Neural progenitor cell (in vitro differentiated cells): ENCODE data around the gene PLA2G4D. TPM values are rescaled to one million over a fixed set of nuclear protein-coding genes. Genes with fewer than 3 reads are reported as not detected.

ENCODE experiments used
- DNase-seq: peaks from one replicate; pipeline ENCODE4 v3.0.0-alpha.2; 2016; ENCODE audit warnings: low spot score
- H2AFZ ChIP-seq: fragments of 200-600 bp; sonication (generic); replicated peaks from 2 replicates; pipeline ENCODE4 v1.6.1; 2016; ENCODE audit warnings: antibody characterized with exemption
- H3F3A ChIP-seq: fragments of 200-600 bp; sonication (generic); 2 replicates; pipeline ENCODE4 v1.6.1; 2016; ENCODE audit warnings: antibody characterized with exemption, low read depth
- H3K27ac ChIP-seq: fragments of 200-600 bp; sonication (generic); 2 replicates; pipeline ENCODE4 v1.5.1; 2016; ENCODE audit warnings: mild to moderate bottlenecking
- H3K27me3 ChIP-seq: fragments of 200-600 bp; sonication (generic); 2 replicates; pipeline ENCODE4 v1.6.1; 2016; ENCODE audit warnings: mild to moderate bottlenecking, moderate library complexity
- H3K36me3 ChIP-seq: fragments of 200-600 bp; sonication (generic); 2 replicates; pipeline ENCODE4 v1.5.1; 2016
- H3K4me1 ChIP-seq: fragments of 200-600 bp; sonication (generic); 2 replicates; pipeline ENCODE4 v1.6.1; 2016; ENCODE audit warnings: mixed run types
- H3K4me2 ChIP-seq: fragments of 200-600 bp; sonication (generic); 2 replicates; pipeline ENCODE4 v1.6.1; 2016
- H3K4me3 ChIP-seq: fragments of 200-600 bp; sonication (generic); 2 replicates; pipeline ENCODE4 v1.5.1; 2016
- H3K79me2 ChIP-seq: fragments of 200-600 bp; sonication (generic); 2 replicates; pipeline ENCODE4 v1.6.1; 2016; ENCODE audit warnings: low read depth
- H3K9ac ChIP-seq: fragments of 200-600 bp; sonication (generic); 2 replicates; pipeline ENCODE4 v1.6.1; 2016
- H3K9me3 ChIP-seq: fragments of 200-600 bp; sonication (generic); 2 replicates; pipeline ENCODE4 v1.5.1; 2016; ENCODE audit warnings: low read depth
- H4K20me1 ChIP-seq: fragments of 200-600 bp; sonication (generic); 2 replicates; pipeline ENCODE4 v1.6.1; 2016; ENCODE audit warnings: low read depth
- H3K27ac Mint-ChIP-seq: 3 replicates; pipeline ENCODE4 v1.8.0; 2021; ENCODE audit warnings: mixed read lengths
- H3K27me3 Mint-ChIP-seq: 2 replicates; pipeline ENCODE4 v1.8.0; 2022; ENCODE audit warnings: low read depth, mild to moderate bottlenecking, inconsistent platforms, moderate library complexity, mixed read lengths; ENCODE audit not compliant: insufficient read depth
- H3K36me3 Mint-ChIP-seq: 3 replicates; pipeline ENCODE4 v1.8.0; 2021; ENCODE audit warnings: mixed read lengths
- H3K4me1 Mint-ChIP-seq: 3 replicates; pipeline ENCODE4 v1.8.0; 2021; ENCODE audit warnings: mixed read lengths
- H3K4me3 Mint-ChIP-seq: 3 replicates; pipeline ENCODE4 v1.8.0; 2021; ENCODE audit warnings: mild to moderate bottlenecking, moderate library complexity, mixed read lengths
- H3K9me3 Mint-ChIP-seq: 3 replicates; pipeline ENCODE4 v1.8.0; 2020; ENCODE audit warnings: mixed read lengths
- EZH2 ChIP-seq: fragments of 200-600 bp; sonication (generic); IDR thresholded peaks from 2 replicates; pipeline ENCODE4 v1.6.1; 2017; ENCODE audit warnings: antibody characterized with exemption, mild to moderate bottlenecking, moderate library complexity
- EZH2phosphoT487 ChIP-seq: fragments of 200-600 bp; sonication (generic); IDR thresholded peaks from 2 replicates; pipeline ENCODE4 v1.6.1; 2017; ENCODE audit warnings: antibody characterized with exemption
- total RNA-seq: library from RNA; depleted of rRNA; stranded (reverse); fragments of >200 nt; gene quantifications from 2 replicates; pipeline ENCODE4 v1.2.3, GENCODE V29; 2015; ENCODE audit warnings: low replicate concordance
- TF ChIP-seq, protein P1 (sequence below): fragments of 200-600 bp; sonication (generic); IDR thresholded peaks from 2 replicates; pipeline ENCODE4 v1.5.1; 2017; ENCODE audit warnings: antibody characterized with exemption, mild to moderate bottlenecking

Gene PLA2G4D
- total RNA-seq, 1 donor from 2014 or later: not detected

DNA sequence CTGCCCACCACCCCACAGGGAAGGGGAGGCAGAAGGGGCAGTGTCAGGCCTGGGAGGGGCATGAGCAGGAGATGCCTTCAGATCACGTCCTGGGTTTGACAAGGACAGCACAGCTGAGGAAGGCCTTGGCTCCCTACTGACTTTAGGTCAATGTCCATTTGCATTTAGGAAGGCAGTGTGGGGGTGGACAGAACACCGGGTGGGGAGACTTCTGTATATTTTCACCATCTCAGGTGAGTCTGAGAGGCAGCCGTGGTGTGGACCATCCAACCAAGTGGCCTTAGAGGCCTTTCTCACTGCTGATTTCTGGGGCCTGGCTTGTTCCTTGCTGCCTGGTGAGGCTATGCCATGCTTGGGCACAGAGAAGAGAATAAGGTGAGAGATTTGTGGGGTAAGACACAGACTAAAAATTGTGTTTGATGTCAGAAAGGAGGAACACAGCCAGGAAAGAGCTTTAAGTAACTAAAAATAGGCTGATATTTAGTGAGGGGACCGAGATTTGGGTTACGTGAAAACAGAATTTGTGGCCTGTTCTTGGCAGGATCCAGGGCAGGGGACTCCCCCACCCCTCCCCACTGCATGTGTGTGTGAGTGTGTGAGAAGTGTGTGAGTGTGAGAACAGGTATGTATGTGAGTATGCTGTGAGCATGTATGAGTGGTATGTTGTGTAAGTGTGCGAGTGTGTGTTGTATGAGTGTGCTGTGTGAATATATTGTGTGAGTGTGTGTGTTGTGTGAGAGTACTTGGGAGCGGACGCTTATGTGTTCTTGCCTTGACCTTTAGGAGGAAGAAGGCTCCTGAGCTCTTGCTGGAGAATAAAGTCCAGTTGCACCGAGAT is 61.8 kb downstream of the PLA2G4D start:
- Histone ChIP-seq H3K79me2 (no peaks in the 10 kb centered on the region), H3K27me3 (no peaks in the 10 kb centered on the region), H3K4me2 (no peak overlapping the region), H4K20me1 (no peaks in the 10 kb centered on the region), H3K36me3 (no peaks in the 10 kb centered on the region), H2AFZ (no peak overlapping the region), H3K9me3 (no peaks in the 10 kb centered on the region), H3K4me3 (no peak overlapping the region), H3K27ac (no peak overlapping the region), H3K9ac (no peak overlapping the region), H3K4me1 (no peaks in the 10 kb centered on the region), H3F3A (no peaks in the 10 kb centered on the region)
- TF ChIP-seq EZH2phosphoT487 (no peak), EZH2 (no peak)
- TF ChIP-seq, protein P1, sequence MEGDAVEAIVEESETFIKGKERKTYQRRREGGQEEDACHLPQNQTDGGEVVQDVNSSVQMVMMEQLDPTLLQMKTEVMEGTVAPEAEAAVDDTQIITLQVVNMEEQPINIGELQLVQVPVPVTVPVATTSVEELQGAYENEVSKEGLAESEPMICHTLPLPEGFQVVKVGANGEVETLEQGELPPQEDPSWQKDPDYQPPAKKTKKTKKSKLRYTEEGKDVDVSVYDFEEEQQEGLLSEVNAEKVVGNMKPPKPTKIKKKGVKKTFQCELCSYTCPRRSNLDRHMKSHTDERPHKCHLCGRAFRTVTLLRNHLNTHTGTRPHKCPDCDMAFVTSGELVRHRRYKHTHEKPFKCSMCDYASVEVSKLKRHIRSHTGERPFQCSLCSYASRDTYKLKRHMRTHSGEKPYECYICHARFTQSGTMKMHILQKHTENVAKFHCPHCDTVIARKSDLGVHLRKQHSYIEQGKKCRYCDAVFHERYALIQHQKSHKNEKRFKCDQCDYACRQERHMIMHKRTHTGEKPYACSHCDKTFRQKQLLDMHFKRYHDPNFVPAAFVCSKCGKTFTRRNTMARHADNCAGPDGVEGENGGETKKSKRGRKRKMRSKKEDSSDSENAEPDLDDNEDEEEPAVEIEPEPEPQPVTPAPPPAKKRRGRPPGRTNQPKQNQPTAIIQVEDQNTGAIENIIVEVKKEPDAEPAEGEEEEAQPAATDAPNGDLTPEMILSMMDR: no peak
- Mint-ChIP-seq H3K27ac (no peak overlapping the region), H3K27me3 (peaks cover 2% of the 10 kb centered on the region), H3K9me3 (peaks cover 3% of the 10 kb centered on the region), H3K4me3 (no peak overlapping the region), H3K4me1 (peaks cover 2% of the 10 kb centered on the region), H3K36me3 (no peaks in the 10 kb centered on the region)
- no peak for DNase-seq

DNA sequence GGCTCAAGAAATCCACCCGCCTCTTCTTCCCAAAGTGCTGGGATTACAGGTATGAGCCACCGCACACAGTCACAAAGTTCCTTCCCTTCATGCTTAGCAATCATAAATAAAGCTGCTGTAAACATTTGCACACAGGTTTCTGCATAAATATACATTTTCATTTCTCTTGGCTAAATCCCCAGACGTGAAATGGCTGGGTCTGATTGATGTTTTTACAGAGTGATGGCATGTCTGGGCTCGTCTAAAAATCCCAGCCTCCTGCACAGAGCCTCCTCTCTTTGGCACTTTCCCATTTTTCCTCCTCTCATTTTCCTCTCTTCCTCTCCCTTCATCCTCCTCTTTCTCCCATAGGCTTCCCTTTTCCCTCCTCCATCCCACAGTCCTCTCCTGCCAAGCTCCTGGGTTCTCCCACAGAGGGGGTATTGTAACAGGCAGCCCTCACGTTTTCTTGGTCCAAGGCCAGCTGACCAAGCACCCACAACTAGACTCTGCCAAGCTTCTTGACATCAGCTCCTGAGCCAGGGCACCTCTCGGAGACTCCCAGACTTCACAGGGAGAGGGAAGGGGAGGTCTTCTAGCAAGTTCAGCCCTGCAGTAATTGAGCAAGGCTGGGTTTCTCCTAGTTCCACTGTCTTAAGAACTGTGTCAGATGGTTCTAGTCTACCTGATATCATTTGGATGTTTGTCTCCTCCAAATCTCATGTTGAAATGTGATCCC is 63.0 kb downstream of the PLA2G4D start:
- no peak overlapping the region for H3K4me3 ChIP-seq
- H3K27me3 Mint-ChIP-seq: peaks cover 2% of the 10 kb centered on the region
- no peak for DNase-seq
- no peak for TF ChIP-seq EZH2
- TF ChIP-seq, protein P1: no peak
- no peak for TF ChIP-seq EZH2phosphoT487
- no peaks in the 10 kb centered on the region for H3K27me3 ChIP-seq
- H4K20me1 ChIP-seq: no peaks in the 10 kb centered on the region
- no peak overlapping the region for H3K27ac Mint-ChIP-seq
- H3K4me1 Mint-ChIP-seq: no peaks in the 10 kb centered on the region
- no peak overlapping the region for H2AFZ ChIP-seq
- H3K27ac ChIP-seq: no peak overlapping the region
- H3K4me2 ChIP-seq: no peak overlapping the region
- H3F3A ChIP-seq: no peaks in the 10 kb centered on the region
- no peaks in the 10 kb centered on the region for H3K36me3 ChIP-seq
- H3K79me2 ChIP-seq: no peaks in the 10 kb centered on the region
- H3K36me3 Mint-ChIP-seq: no peaks in the 10 kb centered on the region
- H3K9ac ChIP-seq: no peak overlapping the region
- H3K9me3 ChIP-seq: no peaks in the 10 kb centered on the region
- H3K4me1 ChIP-seq: no peaks in the 10 kb centered on the region
- H3K9me3 Mint-ChIP-seq: peaks cover 3% of the 10 kb centered on the region
- peak overlapping the region; percentile 8 for H3K4me3 Mint-ChIP-seq

DNA sequence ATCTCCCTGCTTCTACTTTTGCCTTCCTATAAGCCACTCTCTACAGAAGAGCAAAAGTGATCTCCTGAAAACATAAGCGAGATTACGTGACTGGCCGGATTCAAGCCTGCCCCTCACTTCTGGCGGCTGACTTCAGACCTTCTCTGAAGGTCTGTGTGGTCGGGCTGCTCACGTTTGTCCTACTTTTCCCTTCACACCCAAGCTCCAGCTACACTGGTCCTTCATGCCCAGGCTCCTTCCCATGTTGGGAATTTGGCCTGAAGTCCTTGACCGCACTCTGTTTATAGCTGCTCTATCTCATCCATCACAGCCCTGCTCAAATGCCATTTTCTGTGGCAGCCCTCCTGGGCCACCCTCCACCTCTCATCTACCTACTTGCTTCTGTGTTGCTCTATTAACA is 66.8 kb downstream of the PLA2G4D start:
- no peaks in the 10 kb centered on the region for H3F3A ChIP-seq
- no peak overlapping the region for H3K4me2 ChIP-seq
- H3K27ac ChIP-seq: no peak overlapping the region
- no peaks in the 10 kb centered on the region for H4K20me1 ChIP-seq
- Mint-ChIP-seq H3K9me3 (peaks cover 25% of the 10 kb centered on the region), H3K4me1 (no peaks in the 10 kb centered on the region), H3K27ac (no peak overlapping the region), H3K27me3 (peaks cover 6% of the 10 kb centered on the region), H3K4me3 (no peak overlapping the region), H3K36me3 (peaks cover 4% of the 10 kb centered on the region)
- no peaks in the 10 kb centered on the region for H3K79me2 ChIP-seq
- H3K9ac ChIP-seq: no peak overlapping the region
- H3K27me3 ChIP-seq: no peaks in the 10 kb centered on the region
- TF ChIP-seq, protein P1: no peak
- H3K9me3 ChIP-seq: peaks cover 6% of the 10 kb centered on the region
- H3K36me3 ChIP-seq: no peaks in the 10 kb centered on the region
- H2AFZ ChIP-seq: no peak overlapping the region
- H3K4me1 ChIP-seq: no peaks in the 10 kb centered on the region
- no peak overlapping the region for H3K4me3 ChIP-seq
- no peak for DNase-seq
